Neuronal stem cell (in vitro differentiated cells): ENCODE data around the gene DMAC2.
A peak's percentile ranks its signal among the peaks of the same experiment; 100 is the strongest.

Source experiments
- DNase-seq: peaks from one replicate; pipeline ENCODE4 v3.0.0-alpha.2; 2013; ENCODE audit warnings: low spot score
- H2AFZ ChIP-seq: one replicate; pipeline ENCODE4 v1.6.1; 2013; ENCODE audit warnings: mild to moderate bottlenecking, low read length, inconsistent platforms
- H2AK5ac ChIP-seq: 2 replicates; pipeline ENCODE4 v1.6.1; 2013; ENCODE audit warnings: low read depth, mild to moderate bottlenecking, inconsistent platforms, low read length, moderate library complexity, mixed read lengths
- H2BK120ac ChIP-seq: 2 replicates; pipeline ENCODE4 v1.6.1; 2013; ENCODE audit warnings: low read depth, mild to moderate bottlenecking, inconsistent platforms, low read length, moderate library complexity, mixed read lengths
- H2BK12ac ChIP-seq: one replicate; pipeline ENCODE4 v1.6.1; 2013; ENCODE audit warnings: low read length, inconsistent platforms
- H2BK15ac ChIP-seq: 2 replicates; pipeline ENCODE4 v1.6.1; 2013; ENCODE audit warnings: mild to moderate bottlenecking, low read length, inconsistent platforms, mixed read lengths
- H2BK5ac ChIP-seq: one replicate; pipeline ENCODE4 v1.6.1; 2013; ENCODE audit warnings: inconsistent platforms, mild to moderate bottlenecking, low read length, moderate library complexity
- H3K14ac ChIP-seq: one replicate; pipeline ENCODE4 v1.6.1; 2013; ENCODE audit warnings: low read length, inconsistent platforms
- H3K18ac ChIP-seq: 2 replicates; pipeline ENCODE4 v1.6.1; 2013; ENCODE audit warnings: low read length, inconsistent platforms
- H3K23ac ChIP-seq: 2 replicates; pipeline ENCODE4 v1.6.1; 2013; ENCODE audit warnings: low read depth, mild to moderate bottlenecking, mixed read lengths, low read length, inconsistent platforms; ENCODE audit not compliant: poor library complexity
- H3K27ac ChIP-seq: replicated peaks from 3 replicates; pipeline ENCODE4 v1.5.1; 2013; ENCODE audit warnings: low read length, inconsistent platforms
- H3K27me3 ChIP-seq, 3 experiments: 2 replicates each; pipeline ENCODE4 v1.6.1; 2013; ENCODE audit warnings: low read length in 3 of 3, mild to moderate bottlenecking in 2 of 3, inconsistent platforms in 1 of 3, low read depth in 1 of 3, mixed read lengths in 1 of 3, moderate library complexity in 1 of 3; ENCODE audit not compliant: control insufficient read depth in 3 of 3, insufficient read depth in 3 of 3
- H3K36me3 ChIP-seq, 2 donors: replicated peaks in 1 of 2; 2 replicates each; pipeline ENCODE4 v1.6.1; 2013; ENCODE audit warnings: low read length in 2 of 2; ENCODE audit not compliant: control insufficient read depth in 2 of 2, insufficient read depth in 2 of 2
- H3K4ac ChIP-seq: 2 replicates; pipeline ENCODE4 v1.6.1; 2013; ENCODE audit warnings: inconsistent platforms, mild to moderate bottlenecking, low read length, moderate library complexity
- H3K4me1 ChIP-seq, 2 donors: 1 replicate in 1 of 2; 2 replicates in 1 of 2; pipeline ENCODE4 v1.6.1; 2013; ENCODE audit warnings: low read length in 2 of 2, low read depth in 1 of 2; ENCODE audit not compliant: control insufficient read depth in 2 of 2, insufficient read depth in 1 of 2
- H3K4me2 ChIP-seq: one replicate; pipeline ENCODE4 v1.6.1; 2013; ENCODE audit warnings: mild to moderate bottlenecking, low read length, inconsistent platforms; ENCODE audit not compliant: insufficient read depth, poor library complexity, severe bottlenecking
- H3K4me3 ChIP-seq, 2 donors: 2 replicates each; pipeline ENCODE4 v1.5.1; 2013; ENCODE audit warnings: low read length in 2 of 2, mild to moderate bottlenecking in 2 of 2, inconsistent platforms in 1 of 2, moderate library complexity in 1 of 2
- H3K79me1 ChIP-seq: one replicate; pipeline ENCODE4 v1.6.1; 2013; ENCODE audit warnings: low read depth, mild to moderate bottlenecking, inconsistent platforms, low read length, moderate library complexity
- H3K9ac ChIP-seq: one replicate; pipeline ENCODE4 v1.6.1; 2013; ENCODE audit warnings: mild to moderate bottlenecking, low read depth, low read length, inconsistent platforms; ENCODE audit not compliant: poor library complexity
- H3K9me3 ChIP-seq, 2 donors: replicated peaks in 1 of 2; 2 replicates each; pipeline versions ENCODE3 to v1.6.1; 2013; ENCODE audit warnings: low read length in 2 of 2, mild to moderate bottlenecking in 2 of 2, inconsistent platforms in 1 of 2, low read depth in 1 of 2, mixed read lengths in 1 of 2, moderate library complexity in 1 of 2; ENCODE audit not compliant: control insufficient read depth in 2 of 2, insufficient read depth in 1 of 2
- H4K8ac ChIP-seq: one replicate; pipeline ENCODE4 v1.6.1; 2013; ENCODE audit warnings: low read depth, mild to moderate bottlenecking, inconsistent platforms, low read length, moderate library complexity
- H4K91ac ChIP-seq: one replicate; pipeline ENCODE4 v1.6.1; 2013; ENCODE audit warnings: low read length, low read depth, mild to moderate bottlenecking, inconsistent platforms; ENCODE audit not compliant: poor library complexity
- WGBS, 2 donors: extraction: QIAGEN DNeasy Blood & Tissue Kit; methylation state at CpG; one replicate each; pipeline ENCODE4 v1.1.7; 2013; ENCODE audit warnings: missing lambda C conversion rate in 2 of 2, mixed read lengths in 1 of 2; ENCODE audit not compliant: insufficient read length in 2 of 2, insufficient replicate concordance in 1 of 2; ENCODE audit errors: extremely low coverage in 2 of 2; 5-methylcytosine and 5-hydroxymethylcytosine counted together

Gene DMAC2

DNA sequence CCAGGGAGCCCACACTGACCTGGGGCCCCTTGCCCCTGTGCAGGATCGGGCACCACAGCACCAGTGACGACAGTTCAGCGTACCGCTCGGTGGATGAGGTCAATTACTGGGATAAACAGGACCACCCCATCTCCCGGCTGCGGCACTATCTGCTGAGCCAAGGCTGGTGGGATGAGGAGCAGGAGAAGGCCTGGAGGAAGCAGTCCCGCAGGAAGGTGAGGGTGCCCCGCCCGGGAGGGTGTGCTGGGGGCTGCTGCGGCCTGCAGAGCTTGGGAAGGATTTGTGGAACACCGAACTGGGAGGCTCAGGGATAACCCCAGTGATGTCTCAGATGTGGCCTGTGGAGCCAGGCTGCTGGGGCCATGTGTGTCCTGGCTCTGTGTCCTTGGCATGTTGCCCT lies 16.8 kb downstream of the DMAC2 start:
- H3K23ac ChIP-seq, result peak overlapping the region; percentile 17
- H3K9me3 ChIP-seq, result peaks cover 0 to 2% of the 10 kb centered on the region in 2 donors
- no peak overlapping the region for H3K9ac ChIP-seq
- no peak overlapping the region for H3K4me2 ChIP-seq
- H4K8ac ChIP-seq, result no peak overlapping the region
- H3K4me1 ChIP-seq, result peaks cover 8 to 13% of the 10 kb centered on the region in 2 donors
- H2AK5ac ChIP-seq, result no peak overlapping the region
- no peak overlapping the region for H3K4ac ChIP-seq
- DNase-seq, result no peak
- H3K27ac ChIP-seq, result no peak overlapping the region
- no peak overlapping the region for H2AFZ ChIP-seq
- peaks cover 5% of the 10 kb centered on the region for H3K79me1 ChIP-seq
- no CpG with 5 or more reads among the region's 12 CpGs for WGBS, 2 donors
- no peak overlapping the region for H2BK120ac ChIP-seq
- no peak overlapping the region for H3K18ac ChIP-seq
- H3K36me3 ChIP-seq, result peaks cover 29 to 55% of the 10 kb centered on the region in 2 donors
- H4K91ac ChIP-seq, result no peak overlapping the region
- no peak overlapping the region for H2BK12ac ChIP-seq
- no peaks in the 10 kb centered on the region for H3K27me3 ChIP-seq
- H2BK5ac ChIP-seq, result no peak overlapping the region
- no peak overlapping the region for H2BK15ac ChIP-seq
- no peak overlapping the region for H3K4me3 ChIP-seq
- no peak overlapping the region for H3K14ac ChIP-seq

DNA sequence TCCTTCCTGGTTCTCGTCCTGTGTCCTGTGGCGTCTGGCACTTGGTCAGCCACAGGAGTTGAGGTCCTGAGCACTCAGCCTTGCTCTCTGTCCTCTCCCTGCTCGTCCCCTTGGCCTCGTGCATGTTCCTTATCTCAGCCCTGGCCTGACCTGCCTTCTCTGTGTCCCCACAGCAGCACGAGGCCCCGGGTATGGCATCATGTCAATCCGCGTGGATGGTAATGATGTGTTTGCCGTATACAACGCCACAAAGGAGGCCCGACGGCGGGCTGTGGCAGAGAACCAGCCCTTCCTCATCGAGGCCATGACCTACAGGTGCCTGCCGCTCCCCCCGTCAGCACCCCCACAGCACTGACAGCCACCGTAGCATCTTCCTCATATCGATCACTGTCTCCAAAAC lies 17.3 kb downstream of the DMAC2 start:
- no CpG with 5 or more reads among the region's 18 CpGs for WGBS, 2 donors

GRCh38 chr19:41421973-41422372 lies 17.7 kb downstream of the DMAC2 start:
- Histone ChIP-seq H2AFZ (no peak overlapping the region), H2BK5ac (no peak overlapping the region), H2BK120ac (no peak overlapping the region), H3K14ac (no peak overlapping the region), H3K79me1 (peaks cover 5% of the 10 kb centered on the region), H4K8ac (no peak overlapping the region), H2BK15ac (no peak overlapping the region), H3K4me3 (no peak overlapping the region), H4K91ac (no peak overlapping the region), H3K36me3 (peaks cover 29 to 55% of the 10 kb centered on the region in 2 donors), H3K9me3 (peaks cover 0 to 2% of the 10 kb centered on the region in 2 donors), H2BK12ac (no peak overlapping the region), H3K4me2 (no peak overlapping the region), H3K27me3 (no peaks in the 10 kb centered on the region), H3K9ac (no peak overlapping the region), H3K18ac (no peak overlapping the region), H2AK5ac (no peak overlapping the region), H3K23ac (peak overlapping the region; percentile 17), H3K4me1 (peaks cover 2 to 6% of the 10 kb centered on the region in 2 donors), H3K4ac (no peak overlapping the region), H3K27ac (no peak overlapping the region)
- no CpG with 5 or more reads among the region's 20 CpGs for WGBS, 2 donors
- DNase-seq, result no peak

More for the DNA sequence above, 17.3 kb downstream of the DMAC2 start:
- Histone ChIP-seq H3K27me3 (no peaks in the 10 kb centered on the region), H3K4me1 (peaks cover 3 to 8% of the 10 kb centered on the region in 2 donors), H3K4me2 (no peak overlapping the region), H3K14ac (no peak overlapping the region), H3K36me3 (peaks cover 29 to 55% of the 10 kb centered on the region in 2 donors), H3K18ac (no peak overlapping the region), H3K9ac (no peak overlapping the region), H3K79me1 (peaks cover 5% of the 10 kb centered on the region), H2AK5ac (no peak overlapping the region), H2BK12ac (no peak overlapping the region), H4K8ac (no peak overlapping the region), H2BK15ac (no peak overlapping the region), H4K91ac (no peak overlapping the region), H3K4ac (no peak overlapping the region), H3K27ac (no peak overlapping the region), H2BK5ac (no peak overlapping the region), H3K23ac (peak overlapping the region; percentile 17), H2AFZ (no peak overlapping the region), H3K4me3 (no peak overlapping the region), H3K9me3 (peaks cover 0 to 2% of the 10 kb centered on the region in 2 donors), H2BK120ac (no peak overlapping the region)
- no peak for DNase-seq

GRCh38 chr19:41421314-41421713 lies 18.4 kb downstream of the DMAC2 start:
- Histone ChIP-seq H3K4me2 (no peak overlapping the region), H3K9me3 (peaks cover 0 to 2% of the 10 kb centered on the region in 2 donors), H3K36me3 (peaks cover 29 to 59% of the 10 kb centered on the region in 2 donors), H3K18ac (no peak overlapping the region), H4K8ac (no peak overlapping the region), H3K79me1 (peaks cover 5% of the 10 kb centered on the region), H3K23ac (no peak overlapping the region), H3K4me1 (no peaks in the 10 kb centered on the region), H2AFZ (no peak overlapping the region), H4K91ac (no peak overlapping the region), H3K27ac (no peak overlapping the region), H3K9ac (no peak overlapping the region), H3K14ac (no peak overlapping the region), H3K4ac (no peak overlapping the region), H2BK5ac (no peak overlapping the region), H2BK15ac (no peak overlapping the region), H2AK5ac (no peak overlapping the region), H3K4me3 (no peak overlapping the region), H2BK120ac (no peak overlapping the region), H3K27me3 (no peaks in the 10 kb centered on the region), H2BK12ac (no peak overlapping the region)
- no peak for DNase-seq
- WGBS, 2 donors, result no CpG with 5 or more reads among the region's 6 CpGs
